Measurements from ENCODE around the gene VLDLR.

The VLDLR gene

DNA sequence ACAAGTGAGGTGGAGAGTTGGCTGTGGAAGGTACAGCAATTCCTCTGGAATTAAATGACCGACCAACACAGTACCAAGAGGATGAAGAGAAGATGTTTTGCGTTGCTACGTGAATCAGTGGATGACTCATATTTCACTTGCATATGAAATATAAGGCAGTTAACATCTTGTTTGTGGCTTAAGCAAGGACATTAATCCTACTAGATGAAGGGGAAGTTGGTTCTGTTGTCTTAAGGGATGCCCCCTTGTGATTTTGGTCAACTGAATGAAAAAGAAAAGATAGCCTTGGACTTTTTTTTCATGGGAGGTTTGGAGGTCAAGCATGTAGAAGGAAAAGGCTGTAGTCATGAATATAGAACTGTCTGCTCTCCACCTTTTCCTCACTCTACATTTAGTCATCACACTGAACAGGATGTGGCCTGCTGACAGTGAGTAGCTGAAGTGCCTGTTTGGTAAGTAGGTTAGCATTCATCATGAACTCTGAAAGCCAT lies 33.9 kb downstream of the VLDLR start:
- TF ChIP-seq, protein P1, sequence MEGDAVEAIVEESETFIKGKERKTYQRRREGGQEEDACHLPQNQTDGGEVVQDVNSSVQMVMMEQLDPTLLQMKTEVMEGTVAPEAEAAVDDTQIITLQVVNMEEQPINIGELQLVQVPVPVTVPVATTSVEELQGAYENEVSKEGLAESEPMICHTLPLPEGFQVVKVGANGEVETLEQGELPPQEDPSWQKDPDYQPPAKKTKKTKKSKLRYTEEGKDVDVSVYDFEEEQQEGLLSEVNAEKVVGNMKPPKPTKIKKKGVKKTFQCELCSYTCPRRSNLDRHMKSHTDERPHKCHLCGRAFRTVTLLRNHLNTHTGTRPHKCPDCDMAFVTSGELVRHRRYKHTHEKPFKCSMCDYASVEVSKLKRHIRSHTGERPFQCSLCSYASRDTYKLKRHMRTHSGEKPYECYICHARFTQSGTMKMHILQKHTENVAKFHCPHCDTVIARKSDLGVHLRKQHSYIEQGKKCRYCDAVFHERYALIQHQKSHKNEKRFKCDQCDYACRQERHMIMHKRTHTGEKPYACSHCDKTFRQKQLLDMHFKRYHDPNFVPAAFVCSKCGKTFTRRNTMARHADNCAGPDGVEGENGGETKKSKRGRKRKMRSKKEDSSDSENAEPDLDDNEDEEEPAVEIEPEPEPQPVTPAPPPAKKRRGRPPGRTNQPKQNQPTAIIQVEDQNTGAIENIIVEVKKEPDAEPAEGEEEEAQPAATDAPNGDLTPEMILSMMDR (IDR thresholded peaks at IDR 0.05; ENCODE audit: low read depth, low read length) = no peak
- no peak overlapping the region for H3K4me3 ChIP-seq (ENCODE audit: low read depth, low read length)
- no peak for DNase-seq
- no peaks in the 10 kb centered on the region for H3K27me3 ChIP-seq (ENCODE audit: insufficient read depth, low read depth, severe bottlenecking)
- no peaks in the 10 kb centered on the region for H3K9me3 ChIP-seq (ENCODE audit: severe bottlenecking)
- peaks cover 39% of the 10 kb centered on the region for H3K36me3 ChIP-seq
- no peak overlapping the region for H3K27ac ChIP-seq

DNA sequence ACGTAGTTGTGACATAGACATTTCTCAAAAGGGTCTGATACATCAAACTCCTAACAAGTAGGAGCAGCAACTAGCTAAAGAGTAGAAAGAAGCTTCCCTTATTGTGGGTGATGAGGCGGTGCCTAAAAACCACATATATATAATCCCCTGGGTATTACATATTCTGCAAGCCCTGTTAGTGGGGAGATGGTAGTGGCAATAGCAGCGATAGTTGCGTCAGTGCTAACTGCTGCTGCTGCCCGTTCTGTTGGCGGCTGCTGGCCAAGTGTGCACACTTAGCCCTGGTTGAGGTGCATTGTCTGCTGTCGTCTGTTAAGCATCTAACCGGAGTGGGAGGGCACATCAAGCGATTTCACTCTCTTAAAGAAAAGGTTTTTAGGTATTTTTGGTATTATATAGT lies 35.8 kb downstream of the VLDLR start:
- Histone ChIP-seq H3K27me3 (ENCODE audit: insufficient read depth, low read depth, severe bottlenecking) (no peaks in the 10 kb centered on the region), H3K4me3 (ENCODE audit: low read depth, low read length) (no peak overlapping the region), H3K27ac (no peak overlapping the region), H3K36me3 (peaks cover 21% of the 10 kb centered on the region), H3K9me3 (ENCODE audit: severe bottlenecking) (no peaks in the 10 kb centered on the region)
- DNase-seq = no peak
- TF ChIP-seq, protein P1 (IDR thresholded peaks at IDR 0.05; ENCODE audit: low read depth, low read length) = no peak

DNA sequence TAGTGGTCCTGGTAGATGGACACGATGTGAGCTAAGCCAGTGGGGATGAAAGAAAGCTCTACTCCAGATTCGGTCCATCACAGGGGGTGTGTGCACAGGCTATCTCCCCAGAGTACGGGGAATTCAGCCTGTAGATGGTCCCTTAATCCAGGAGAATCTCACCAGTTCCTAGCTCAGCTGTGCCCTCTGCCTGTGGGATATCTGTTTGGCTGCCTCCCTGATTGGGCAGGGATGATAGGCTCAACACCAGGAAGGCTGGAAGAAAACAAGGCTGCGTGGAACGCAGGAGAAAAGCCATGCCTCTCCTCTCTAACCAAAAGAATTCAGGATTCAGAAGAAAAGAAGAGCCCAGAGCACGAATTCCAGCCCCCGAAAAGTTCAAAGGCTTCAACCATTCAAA lies 40.9 kb downstream of the VLDLR start:
- TF ChIP-seq, protein P1 (IDR thresholded peaks at IDR 0.05; ENCODE audit: low read depth, low read length) = peak; percentile 47
- Histone ChIP-seq H3K4me3 (ENCODE audit: low read depth, low read length) (no peak overlapping the region), H3K27me3 (ENCODE audit: insufficient read depth, low read depth, severe bottlenecking) (no peaks in the 10 kb centered on the region), H3K36me3 (no peaks in the 10 kb centered on the region), H3K9me3 (ENCODE audit: severe bottlenecking) (peaks cover 6% of the 10 kb centered on the region), H3K27ac (no peak overlapping the region)
- DNase-seq = peak; percentile 65

DNA sequence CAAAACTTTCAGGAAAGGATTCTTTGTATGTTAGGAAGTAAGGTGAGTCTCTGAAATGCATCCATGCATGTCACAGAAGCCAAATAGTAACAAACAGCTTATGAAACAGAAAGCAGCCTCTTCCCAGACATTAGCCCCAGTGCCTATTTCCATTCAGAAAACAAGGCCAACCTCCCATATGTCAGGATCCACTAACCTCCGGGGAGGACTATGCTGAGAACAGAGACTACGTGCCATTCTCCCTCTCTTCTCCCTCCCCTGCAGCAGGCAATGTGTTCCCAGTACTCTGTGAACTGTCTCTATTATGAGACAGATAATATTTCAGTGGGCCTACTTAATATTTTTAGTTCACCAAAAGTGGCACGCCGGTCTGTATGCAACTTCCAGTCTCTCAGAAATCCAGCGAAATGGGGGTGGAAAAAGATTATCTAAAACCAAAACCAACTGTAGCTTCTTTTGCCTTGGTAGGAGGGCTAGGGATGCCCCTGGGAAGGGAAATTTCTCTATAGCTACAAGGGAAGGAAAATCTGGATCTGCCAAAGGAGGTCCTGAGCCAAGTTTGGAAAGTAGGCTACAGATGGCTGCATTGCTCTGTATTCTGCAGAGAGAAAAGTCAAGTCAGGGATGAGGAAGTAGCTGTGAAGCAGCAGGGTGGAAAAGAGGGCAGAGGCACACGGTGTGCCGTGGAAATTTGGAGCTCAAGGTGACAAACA lies 42.0 kb downstream of the VLDLR start:
- H3K4me3 ChIP-seq (ENCODE audit: low read depth, low read length) = no peak overlapping the region

DNA sequence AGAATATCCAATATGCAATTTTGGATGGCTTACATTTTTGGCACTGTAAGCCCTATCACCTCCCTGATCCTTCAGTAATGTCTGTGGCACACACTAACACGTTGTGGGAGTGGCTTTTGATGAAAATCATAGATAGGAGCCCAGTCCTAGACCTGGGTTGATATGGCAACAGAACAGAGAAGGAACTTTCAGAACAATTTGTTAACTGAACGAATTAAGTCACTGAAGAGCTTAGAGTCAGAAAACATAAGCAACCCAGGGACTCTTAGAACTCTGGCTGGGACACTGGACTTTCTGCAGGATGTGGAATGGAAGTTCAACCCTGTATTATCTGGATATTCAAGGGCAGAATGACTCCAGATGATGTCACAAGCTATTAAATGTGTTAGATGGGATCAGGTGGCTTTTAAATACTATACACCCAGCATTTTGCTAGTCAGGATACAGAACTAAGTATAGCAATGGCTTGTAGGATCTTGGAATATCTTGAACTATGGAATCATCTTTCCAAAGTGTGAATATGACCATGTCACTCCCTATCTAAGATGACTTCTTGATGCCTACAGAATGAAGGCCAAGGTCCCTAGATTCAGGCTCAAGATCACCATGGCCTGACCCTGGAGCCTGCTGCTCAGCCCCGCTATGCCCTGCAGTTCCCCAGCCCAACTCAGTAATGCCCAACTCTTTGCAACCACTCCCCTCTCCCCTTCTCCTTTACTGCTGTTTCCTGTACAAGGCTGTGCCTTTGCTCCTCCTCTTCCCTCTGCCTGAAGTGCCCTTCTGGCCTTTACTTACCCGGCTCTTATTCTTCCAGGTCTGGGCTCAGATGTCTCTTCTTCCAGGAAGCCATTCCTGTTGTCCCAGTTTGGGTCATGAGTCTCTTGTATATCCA lies 42.8 kb downstream of the VLDLR start:
- Histone ChIP-seq H3K27ac (no peak overlapping the region), H3K27me3 (ENCODE audit: insufficient read depth, low read depth, severe bottlenecking) (no peaks in the 10 kb centered on the region), H3K36me3 (no peaks in the 10 kb centered on the region), H3K4me3 (ENCODE audit: low read depth, low read length) (no peak overlapping the region), H3K9me3 (ENCODE audit: severe bottlenecking) (peaks cover 6% of the 10 kb centered on the region)
- DNase-seq = no peak
- TF ChIP-seq, protein P1 (IDR thresholded peaks at IDR 0.05; ENCODE audit: low read depth, low read length) = no peak

More for the DNA sequence above, 42.0 kb downstream of the VLDLR start:
- TF ChIP-seq, protein P1 (IDR thresholded peaks at IDR 0.05; ENCODE audit: low read depth, low read length) = no peak
- H3K27me3 ChIP-seq (ENCODE audit: insufficient read depth, low read depth, severe bottlenecking) = no peaks in the 10 kb centered on the region
- peaks cover 6% of the 10 kb centered on the region for H3K9me3 ChIP-seq (ENCODE audit: severe bottlenecking)
- no peak for DNase-seq
- no peaks in the 10 kb centered on the region for H3K36me3 ChIP-seq
- H3K27ac ChIP-seq = no peak overlapping the region

Measured in WERI-Rb-1 (cell line).